Suprapubic skin (tissue), 4 donors: ENCODE data around the gene FAAP100. TPM values are rescaled to one million over a fixed set of nuclear protein-coding genes. Genes with fewer than 3 reads are reported as not detected.

Source experiments
- DNase-seq, 2 donors: peaks; one replicate each; pipeline ENCODE4 v3.0.0-alpha.2; 2019; ENCODE audit warnings: low spot score in 2 of 2
- H3K27ac ChIP-seq: fragments of 200-600 bp; sonication (generic); one replicate; pipeline ENCODE4 v1.5.1; 2019
- H3K27me3 ChIP-seq: fragments of 200-600 bp; sonication (generic); one replicate; pipeline ENCODE4 v1.5.1; 2019
- H3K36me3 ChIP-seq: fragments of 200-600 bp; sonication (generic); one replicate; pipeline ENCODE4 v1.5.1; 2019
- H3K4me1 ChIP-seq: fragments of 200-600 bp; sonication (generic); one replicate; pipeline ENCODE4 v1.5.1; 2019
- H3K4me3 ChIP-seq: fragments of 200-600 bp; sonication (generic); one replicate; pipeline ENCODE4 v1.5.1; 2019; ENCODE audit warnings: mild to moderate bottlenecking
- H3K9me3 ChIP-seq: fragments of 200-600 bp; sonication (generic); one replicate; pipeline ENCODE4 v1.5.1; 2019
- CTCF ChIP-seq, 2 donors: fragments of 200-600 bp in 1 of 2; fragments of 450-650 bp in 1 of 2; sonication (generic) in 1 of 2; IDR thresholded peaks; one replicate each; pipeline ENCODE4 v1.5.1; 2016 to 2019; ENCODE audit warnings: antibody characterized with exemption in 2 of 2, mild to moderate bottlenecking in 1 of 2, moderate library complexity in 1 of 2
- EP300 ChIP-seq: sonication (generic); formaldehyde crosslinking; IDR thresholded peaks from one replicate; pipeline ENCODE4 v1.6.1; 2017; ENCODE audit warnings: antibody characterized with exemption
- POLR2A ChIP-seq, 2 donors: fragments of 450-650 bp; IDR thresholded peaks; one replicate each; pipeline ENCODE4 v1.6.1; 2017; ENCODE audit warnings: antibody characterized with exemption in 2 of 2, mild to moderate bottlenecking in 2 of 2, moderate library complexity in 2 of 2
- POLR2AphosphoS5 ChIP-seq, 3 donors: sonication (generic); formaldehyde crosslinking; IDR thresholded peaks; one replicate each; pipeline ENCODE4 v1.6.1; 2017; ENCODE audit warnings: antibody characterized with exemption in 3 of 3
- WGBS: methylation state at CpG from one replicate; pipeline ENCODE4 v1.1.5; 2018; 5-methylcytosine and 5-hydroxymethylcytosine counted together
- total RNA-seq, 4 donors: library from RNA; depleted of rRNA; stranded (reverse); fragments of >200 nt; gene quantifications; one replicate each; pipeline ENCODE4 v1.1.0, GENCODE V29; 2016

FAAP100 gene
- total RNA-seq, 4 donors from 2014 or later = 33.0 to 44.2 (median 37.7) TPM

GRCh38 chr17:81547614-81547982 is 4.6 kb downstream of the FAAP100 start:
- DNase-seq = no peak
- Histone ChIP-seq H3K27ac (no peak overlapping the region), H3K4me3 (no peak overlapping the region), H3K9me3 (no peaks in the 10 kb centered on the region), H3K27me3 (no peaks in the 10 kb centered on the region), H3K4me1 (peaks cover 12% of the 10 kb centered on the region), H3K36me3 (peaks cover 73% of the 10 kb centered on the region)
- 70% methylated on average over 4 of the region's 14 CpGs for WGBS
- TF ChIP-seq CTCF (IDR thresholded peaks at IDR 0.05) = no peak
- no peak for TF ChIP-seq POLR2A (IDR thresholded peaks at IDR 0.05)
- TF ChIP-seq POLR2AphosphoS5 (IDR thresholded peaks at IDR 0.05) = no peak
- no peak for TF ChIP-seq EP300

- H3K27me3 ChIP-seq = no peaks in the 10 kb centered on the region
- no peak for TF ChIP-seq POLR2A (IDR thresholded peaks at IDR 0.05)
These were observed 5.1 kb downstream of the FAAP100 start for GRCh38 chr17:81546906-81547613.

GRCh38 chr17:81545160-81545949 is 6.8 kb downstream of the FAAP100 start:
- Histone ChIP-seq H3K4me1 (no peaks in the 10 kb centered on the region), H3K27ac (no peak overlapping the region), H3K36me3 (peaks cover 88% of the 10 kb centered on the region), H3K4me3 (no peak overlapping the region), H3K9me3 (no peaks in the 10 kb centered on the region), H3K27me3 (no peaks in the 10 kb centered on the region)
- WGBS = 81% methylated on average over 4 of the region's 24 CpGs
- no peak for TF ChIP-seq POLR2AphosphoS5 (IDR thresholded peaks at IDR 0.05)
- TF ChIP-seq CTCF (IDR thresholded peaks at IDR 0.05) = no peak
- TF ChIP-seq EP300 = no peak
- TF ChIP-seq POLR2A (IDR thresholded peaks at IDR 0.05) = no peak
- no peak for DNase-seq

More at GRCh38 chr17:81546906-81547613, 5.1 kb downstream of the FAAP100 start:
- peaks cover 76% of the 10 kb centered on the region for H3K36me3 ChIP-seq
- H3K9me3 ChIP-seq = no peaks in the 10 kb centered on the region
- H3K4me1 ChIP-seq = peaks cover 12% of the 10 kb centered on the region
- WGBS = 84% methylated on average over 21 of the region's 36 CpGs
- DNase-seq = no peak
- H3K27ac ChIP-seq = no peak overlapping the region
- no peak overlapping the region for H3K4me3 ChIP-seq

GRCh38 chr17:81544281-81544974 is 7.7 kb downstream of the FAAP100 start:
- DNase-seq = no peak
- Histone ChIP-seq H3K27me3 (no peaks in the 10 kb centered on the region), H3K4me1 (no peaks in the 10 kb centered on the region), H3K9me3 (no peaks in the 10 kb centered on the region), H3K27ac (no peak overlapping the region), H3K4me3 (no peak overlapping the region), H3K36me3 (peaks cover 89% of the 10 kb centered on the region)
- TF ChIP-seq POLR2AphosphoS5 (IDR thresholded peaks at IDR 0.05) = no peak
- no peak for TF ChIP-seq CTCF (IDR thresholded peaks at IDR 0.05)
- TF ChIP-seq POLR2A (IDR thresholded peaks at IDR 0.05) = no peak
- TF ChIP-seq EP300 = no peak
- WGBS = 91% methylated on average over 6 of the region's 16 CpGs

GRCh38 chr17:81543756-81544155 is 8.4 kb downstream of the FAAP100 start:
- 96% methylated on average over 7 of the region's 15 CpGs for WGBS
- H3K36me3 ChIP-seq = peaks cover 91% of the 10 kb centered on the region
- no peak overlapping the region for H3K4me3 ChIP-seq
- no peak overlapping the region for H3K27ac ChIP-seq
- H3K27me3 ChIP-seq = no peaks in the 10 kb centered on the region
- no peaks in the 10 kb centered on the region for H3K4me1 ChIP-seq
- TF ChIP-seq CTCF (IDR thresholded peaks at IDR 0.05) (no peak), POLR2A (IDR thresholded peaks at IDR 0.05) (no peak), POLR2AphosphoS5 (IDR thresholded peaks at IDR 0.05) (no peak), EP300 (no peak)
- no peak for DNase-seq
- H3K9me3 ChIP-seq = no peaks in the 10 kb centered on the region
